Spinal cord (tissue), 10 donors: ENCODE measurements around the gene LOXL1. TPM values are rescaled to one million over a fixed set of nuclear protein-coding genes. Genes with fewer than 3 reads are reported as not detected.
A peak's percentile ranks its signal among the peaks of the same experiment; 100 is the strongest.

Experiments used
- DNase-seq, 6 donors: peaks; one replicate each; pipeline versions ENCODE4 v3.0.0 to v3.0.0-alpha.2; 2013 to 2015; ENCODE audit warnings: low spot score in 6 of 6, low read depth in 4 of 6
- H3K27ac ChIP-seq: one replicate; pipeline ENCODE4 v1.5.1; 2013; ENCODE audit warnings: low read depth, low read length, control low read depth
- H3K27me3 ChIP-seq: one replicate; pipeline ENCODE4 v1.6.1; 2013; ENCODE audit warnings: low read length; ENCODE audit not compliant: control insufficient read depth, insufficient read depth
- H3K36me3 ChIP-seq: one replicate; pipeline ENCODE4 v1.6.1; 2013; ENCODE audit warnings: low read length; ENCODE audit not compliant: control insufficient read depth, insufficient read depth
- H3K4me1 ChIP-seq: one replicate; pipeline ENCODE4 v1.6.1; 2013; ENCODE audit warnings: low read length; ENCODE audit not compliant: control insufficient read depth, insufficient read depth
- H3K4me3 ChIP-seq: one replicate; pipeline ENCODE4 v1.5.1; 2013; ENCODE audit warnings: low read depth, low read length, control low read depth
- H3K9me3 ChIP-seq: one replicate; pipeline ENCODE4 v1.6.1; 2013; ENCODE audit warnings: low read length; ENCODE audit not compliant: control insufficient read depth, insufficient read depth
- WGBS: methylation state at CpG from one replicate; pipeline ENCODE4 v1.1.5; 2013; ENCODE audit warnings: missing lambda C conversion rate; ENCODE audit not compliant: insufficient coverage; 5-methylcytosine and 5-hydroxymethylcytosine counted together
- polyA plus RNA-seq, 2 donors: library from polyadenylated mRNA; unstranded; fragments of 120-200 nt; gene quantifications; one replicate each; pipeline ENCODE4 v1.2.1, GENCODE V29; 2013; ENCODE audit not compliant: insufficient read length in 2 of 2
- total RNA-seq, 2 donors: library from RNA; depleted of rRNA in 1 of 2; stranded (reverse); fragments of 120-200 nt in 1 of 2; fragments of >200 nt in 1 of 2; gene quantifications; one replicate each; pipeline versions ENCODE4 v1.2.3 to v1.2.4, GENCODE V29; 2013 to 2014
- donor health status: healthy.

The LOXL1 gene
- total and polyA plus RNA-seq, 4 donors = 7.9 to 48.2 (median 22.9) TPM

GRCh38 chr15:73983211-73983727, 57.0 kb downstream of the LOXL1 start:
- peak in 2 of 6 donors; percentile 38 to 55 for DNase-seq

GRCh38 chr15:73983773-73984172, 57.5 kb downstream of the LOXL1 start:
- Histone ChIP-seq H3K9me3 (no peaks in the 10 kb centered on the region), H3K4me3 (no peak overlapping the region), H3K36me3 (peaks cover 55% of the 10 kb centered on the region), H3K27me3 (no peaks in the 10 kb centered on the region), H3K27ac (peak overlapping the region; percentile 78), H3K4me1 (peaks cover 43% of the 10 kb centered on the region)
- 70% methylated on average over 3 of the region's 9 CpGs for WGBS
- DNase-seq = no peak

More at GRCh38 chr15:73983211-73983727, 57.0 kb downstream of the LOXL1 start:
- Histone ChIP-seq H3K4me1 (peaks cover 43% of the 10 kb centered on the region), H3K9me3 (no peaks in the 10 kb centered on the region), H3K27me3 (no peaks in the 10 kb centered on the region), H3K4me3 (no peak overlapping the region), H3K36me3 (peaks cover 50% of the 10 kb centered on the region), H3K27ac (peak overlapping the region; percentile 78)
- 46% methylated on average over 10 of the region's 10 CpGs for WGBS

GRCh38 chr15:73984208-73984979, 58.1 kb downstream of the LOXL1 start:
- WGBS = 82% methylated on average over 13 of the region's 13 CpGs
- Histone ChIP-seq H3K9me3 (no peaks in the 10 kb centered on the region), H3K4me1 (peaks cover 43% of the 10 kb centered on the region), H3K27me3 (no peaks in the 10 kb centered on the region), H3K36me3 (peaks cover 60% of the 10 kb centered on the region), H3K4me3 (no peak overlapping the region), H3K27ac (no peak overlapping the region)
- no peak for DNase-seq

GRCh38 chr15:73985101-73985873, 59.0 kb downstream of the LOXL1 start:
- peaks cover 60% of the 10 kb centered on the region for H3K36me3 ChIP-seq
- H3K4me1 ChIP-seq = peaks cover 46% of the 10 kb centered on the region
- no peaks in the 10 kb centered on the region for H3K9me3 ChIP-seq
- H3K4me3 ChIP-seq = no peak overlapping the region
- no peak for DNase-seq
- H3K27ac ChIP-seq = no peak overlapping the region
- no peaks in the 10 kb centered on the region for H3K27me3 ChIP-seq
- 71% methylated on average over 7 of the region's 13 CpGs for WGBS

GRCh38 chr15:73986055-73986775, 60.0 kb downstream of the LOXL1 start:
- Histone ChIP-seq H3K4me1 (peaks cover 55% of the 10 kb centered on the region), H3K9me3 (no peaks in the 10 kb centered on the region), H3K36me3 (peaks cover 60% of the 10 kb centered on the region), H3K27ac (no peak overlapping the region), H3K4me3 (no peak overlapping the region), H3K27me3 (no peaks in the 10 kb centered on the region)
- no peak for DNase-seq
- WGBS = 41% methylated on average over 6 of the region's 7 CpGs

GRCh38 chr15:73986776-73987056, 60.5 kb downstream of the LOXL1 start:
- H3K27me3 ChIP-seq = no peaks in the 10 kb centered on the region
- peaks cover 60% of the 10 kb centered on the region for H3K36me3 ChIP-seq
- H3K4me1 ChIP-seq = peaks cover 55% of the 10 kb centered on the region
- H3K27ac ChIP-seq = no peak overlapping the region
- WGBS = 78% methylated on average over 1 of the region's 1 CpG
- no peaks in the 10 kb centered on the region for H3K9me3 ChIP-seq
- H3K4me3 ChIP-seq = no peak overlapping the region
- no peak for DNase-seq

GRCh38 chr15:73987250-73987649, 61.0 kb downstream of the LOXL1 start:
- Histone ChIP-seq H3K4me3 (no peak overlapping the region), H3K27ac (no peak overlapping the region), H3K9me3 (no peaks in the 10 kb centered on the region), H3K27me3 (no peaks in the 10 kb centered on the region), H3K36me3 (peaks cover 60% of the 10 kb centered on the region), H3K4me1 (peaks cover 51% of the 10 kb centered on the region)
- DNase-seq = no peak
- WGBS = 90% methylated on average over 3 of the region's 4 CpGs

GRCh38 chr15:73987681-73988444, 61.6 kb downstream of the LOXL1 start:
- Histone ChIP-seq H3K4me3 (no peak overlapping the region), H3K4me1 (peaks cover 51% of the 10 kb centered on the region), H3K27me3 (no peaks in the 10 kb centered on the region), H3K9me3 (no peaks in the 10 kb centered on the region), H3K27ac (no peak overlapping the region), H3K36me3 (peaks cover 60% of the 10 kb centered on the region)
- WGBS = 79% methylated on average over 6 of the region's 9 CpGs
- no peak for DNase-seq

- Histone ChIP-seq H3K9me3 (no peaks in the 10 kb centered on the region), H3K27ac (no peak overlapping the region), H3K27me3 (no peaks in the 10 kb centered on the region), H3K4me1 (peaks cover 51% of the 10 kb centered on the region), H3K36me3 (peaks cover 54% of the 10 kb centered on the region), H3K4me3 (no peak overlapping the region)
- 91% methylated on average over 13 of the region's 13 CpGs for WGBS
- DNase-seq = no peak
Measured at GRCh38 chr15:73988445-73988969, 62.2 kb downstream of the LOXL1 start.
